GM23338 (cell line): ENCODE data around the gene AGBL4. TPM values are rescaled to one million over a fixed set of nuclear protein-coding genes. Genes with fewer than 3 reads are reported as not detected.

Experiments used
- ATAC-seq: fragments of 200-7000 bp; cut with Tn5 transposase; 3 replicates; pipeline ENCODE4 v1.9.1; 2020
- DNase-seq: peaks from one replicate; pipeline ENCODE4 v3.0.0-alpha.2; 2015; ENCODE audit warnings: low spot score
- H2AFZ ChIP-seq: fragments of 200-600 bp; sonication (generic); 2 replicates; pipeline ENCODE4 v1.8.0; 2016; ENCODE audit warnings: antibody characterized with exemption, mild to moderate bottlenecking, moderate library complexity
- H3F3A ChIP-seq: fragments of 200-600 bp; sonication (generic); replicated peaks from 2 replicates; pipeline ENCODE4 v1.8.0; 2017; ENCODE audit warnings: antibody characterized with exemption, mixed run types, low read depth
- H3K27ac ChIP-seq: fragments of 200-600 bp; sonication (generic); 2 replicates; pipeline ENCODE4 v1.6.1; 2016; ENCODE audit warnings: low read depth
- H3K27me3 ChIP-seq: fragments of 200-600 bp; sonication (generic); 2 replicates; pipeline ENCODE4 v1.8.0; 2016; ENCODE audit warnings: mild to moderate bottlenecking, mixed run types, moderate library complexity; ENCODE audit not compliant: insufficient read depth
- H3K36me3 ChIP-seq: fragments of 200-600 bp; sonication (generic); 2 replicates; pipeline ENCODE4 v1.8.0; 2016; ENCODE audit warnings: mild to moderate bottlenecking; ENCODE audit not compliant: insufficient read depth
- H3K4me1 ChIP-seq: fragments of 200-600 bp; sonication (generic); 2 replicates; pipeline ENCODE4 v1.8.0; 2016; ENCODE audit warnings: mild to moderate bottlenecking, moderate library complexity; ENCODE audit not compliant: insufficient read depth
- H3K4me2 ChIP-seq: fragments of 200-600 bp; sonication (generic); 2 replicates; pipeline ENCODE4 v1.7.1; 2017; ENCODE audit warnings: mixed run types
- H3K4me3 ChIP-seq: fragments of 200-600 bp; sonication (generic); 2 replicates; pipeline ENCODE4 v1.6.1; 2016; ENCODE audit warnings: mixed run types
- H3K79me2 ChIP-seq: fragments of 200-600 bp; sonication (generic); replicated peaks from 2 replicates; pipeline ENCODE4 v1.8.0; 2017; ENCODE audit warnings: mild to moderate bottlenecking; ENCODE audit not compliant: insufficient read depth
- H3K9me2 ChIP-seq: fragments of 200-600 bp; sonication (generic); 2 replicates; pipeline ENCODE4 v1.8.0; 2017; ENCODE audit not compliant: insufficient read depth
- H4K20me1 ChIP-seq: fragments of 200-600 bp; sonication (generic); replicated peaks from 2 replicates; pipeline ENCODE4 v1.8.0; 2017; ENCODE audit warnings: mild to moderate bottlenecking; ENCODE audit not compliant: insufficient read depth
- H3K27ac Mint-ChIP-seq: 2 replicates; pipeline ENCODE4 v1.8.0; 2020; ENCODE audit warnings: inconsistent platforms, mild to moderate bottlenecking, moderate library complexity, mixed read lengths
- H3K27me3 Mint-ChIP-seq: 3 replicates; pipeline ENCODE4 v1.8.0; 2022; ENCODE audit warnings: low read depth, mild to moderate bottlenecking, moderate library complexity, mixed read lengths, inconsistent platforms; ENCODE audit not compliant: insufficient read depth, poor library complexity
- H3K36me3 Mint-ChIP-seq: 3 replicates; pipeline ENCODE4 v1.8.0; 2021; ENCODE audit warnings: low read depth, mild to moderate bottlenecking, inconsistent platforms, moderate library complexity, mixed read lengths
- H3K4me1 Mint-ChIP-seq: 3 replicates; pipeline ENCODE4 v1.8.0; 2020; ENCODE audit warnings: mild to moderate bottlenecking, inconsistent platforms, mixed read lengths
- H3K4me3 Mint-ChIP-seq: 3 replicates; pipeline ENCODE4 v1.8.0; 2021; ENCODE audit warnings: moderate library complexity, mild to moderate bottlenecking, inconsistent platforms, mixed read lengths
- H3K9me3 Mint-ChIP-seq: 3 replicates; pipeline ENCODE4 v1.8.0; 2020; ENCODE audit warnings: moderate library complexity, mild to moderate bottlenecking, inconsistent platforms, mixed read lengths
- CTCF ChIP-seq, 2 experiments: fragments of 200-600 bp in 1 of 2; sonication (generic) in 1 of 2; conservative IDR thresholded peaks; 2 replicates each; pipeline versions ENCODE4 v1.5.1 to v1.6.1; 2016 to 2017; ENCODE audit warnings: antibody characterized with exemption in 2 of 2, low read depth in 2 of 2, mild to moderate bottlenecking in 2 of 2, moderate library complexity in 1 of 2
- ETS1 ChIP-seq: IDR thresholded peaks from 2 replicates; pipeline ENCODE4 v1.6.1; 2016; ENCODE audit warnings: antibody characterized with exemption
- EZH2phosphoT487 ChIP-seq: fragments of 200-600 bp; sonication (generic); IDR thresholded peaks from one replicate; pipeline ENCODE4 v1.8.1; 2018; ENCODE audit warnings: antibody characterized with exemption; ENCODE audit not compliant: unreplicated experiment
- POLR2AphosphoS5 ChIP-seq: IDR thresholded peaks from 2 replicates; pipeline ENCODE4 v1.6.1; 2016; ENCODE audit warnings: antibody characterized with exemption, low read depth
- ZNF331 ChIP-seq: fragments of 250-450 bp; sonication (Bioruptor Pico); IDR thresholded peaks from 2 replicates; pipeline ENCODE4 v1.5.0; 2020; ENCODE audit warnings: low read depth, mild to moderate bottlenecking, moderate library complexity
- ZNF462 ChIP-seq: fragments of 250-450 bp; sonication (Bioruptor Pico); IDR thresholded peaks from 2 replicates; pipeline ENCODE4 v1.5.0; 2020; ENCODE audit warnings: mild to moderate bottlenecking, moderate library complexity
- polyA plus RNA-seq: library from polyadenylated mRNA; unstranded; fragments of >200 nt; fragmentation: Nextera tagmentation; extraction: Ambion mirVana; gene quantifications from 2 replicates; pipeline ENCODE4 v1.2.1, GENCODE V29; 2016
- total RNA-seq: library from RNA; depleted of rRNA; stranded (reverse); fragments of >200 nt; shearing (Covaris generic); gene quantifications from 2 replicates; pipeline ENCODE4 v1.2.3, GENCODE V29; 2014

AGBL4 gene
- total and polyA plus RNA-seq, 2 experiments from 2014 or later: 0.91 to 1.5 TPM

GRCh38 chr1:48552420-48552819, 1471.3 kb downstream of the AGBL4 start:
- no peaks in the 10 kb centered on the region for H3F3A ChIP-seq
- Mint-ChIP-seq H3K27ac (no peak overlapping the region), H3K4me3 (no peak overlapping the region), H3K9me3 (no peaks in the 10 kb centered on the region), H3K27me3 (peaks cover 2% of the 10 kb centered on the region), H3K36me3 (no peaks in the 10 kb centered on the region), H3K4me1 (peaks cover 7% of the 10 kb centered on the region)
- H3K4me3 ChIP-seq: no peak overlapping the region
- H2AFZ ChIP-seq: no peak overlapping the region
- no peaks in the 10 kb centered on the region for H3K9me2 ChIP-seq
- H3K27me3 ChIP-seq: no peaks in the 10 kb centered on the region
- H3K4me1 ChIP-seq: peaks cover 8% of the 10 kb centered on the region
- H3K4me2 ChIP-seq: no peak overlapping the region
- TF ChIP-seq POLR2AphosphoS5 (no peak), CTCF (conservative IDR thresholded peaks at IDR 0.05; ENCODE audit: low read depth in 2 of 2) (peak; percentile 53 to 78), ZNF462 (no peak)
- DNase-seq (peak; percentile 57), ATAC-seq (peak; percentile 81)
- H3K27ac ChIP-seq: no peak overlapping the region
- no peaks in the 10 kb centered on the region for H4K20me1 ChIP-seq
- H3K79me2 ChIP-seq: no peaks in the 10 kb centered on the region
- no peaks in the 10 kb centered on the region for H3K36me3 ChIP-seq

GRCh38 chr1:48548985-48549384, 1474.8 kb downstream of the AGBL4 start:
- H3K27me3 ChIP-seq: no peaks in the 10 kb centered on the region
- H3K27ac Mint-ChIP-seq: no peak overlapping the region
- H3K4me3 Mint-ChIP-seq: no peak overlapping the region
- ATAC-seq: no peak
- no peaks in the 10 kb centered on the region for H4K20me1 ChIP-seq
- H3K9me2 ChIP-seq: no peaks in the 10 kb centered on the region
- peak overlapping the region; percentile 93 for H2AFZ ChIP-seq
- H3K9me3 Mint-ChIP-seq: no peaks in the 10 kb centered on the region
- no peak for DNase-seq
- H3K27me3 Mint-ChIP-seq: peaks cover 2% of the 10 kb centered on the region
- no peaks in the 10 kb centered on the region for H3K79me2 ChIP-seq
- H3K4me2 ChIP-seq: no peak overlapping the region
- no peaks in the 10 kb centered on the region for H3F3A ChIP-seq
- H3K4me1 ChIP-seq: peaks cover 8% of the 10 kb centered on the region
- peaks cover 7% of the 10 kb centered on the region for H3K4me1 Mint-ChIP-seq
- H3K27ac ChIP-seq: no peak overlapping the region
- H3K4me3 ChIP-seq: no peak overlapping the region
- no peaks in the 10 kb centered on the region for H3K36me3 ChIP-seq
- H3K36me3 Mint-ChIP-seq: no peaks in the 10 kb centered on the region
- peak; percentile 77 for TF ChIP-seq ZNF331 (CRISPR knock-in tag)
- TF ChIP-seq EZH2phosphoT487: no peak
- TF ChIP-seq ETS1: no peak
